Measurements from ENCODE around the gene MACROH2A2. TPM values are rescaled to one million over a fixed set of nuclear protein-coding genes. Genes with fewer than 3 reads are reported as not detected.

MACROH2A2 gene
- total and polyA plus RNA-seq, 10 of the 15 experiments (the other 5 are each of a cell fraction or from before 2014, with no cell fraction given): 0.14 to 0.24 TPM; not detected in 8

GRCh38 chr10:70096016-70096704 lies 43.5 kb downstream of the MACROH2A2 start:
- ChIA-PET SMC1A (ENCODE audit: uncharacterized antibody, unreplicated experiment) (interaction anchor here (0.6 to 3.2 kb wide), 6 partner anchors 11 to 360 kb away, joined by 3 to 14 read pairs (median 4); no protein-coding TSS in a partner anchor), POLR2A (interaction anchor here (0.5 kb wide), 1 partner anchor 715 kb away, joined by 4 read pairs; no protein-coding TSS in a partner anchor)
- no peak for DNase-seq (ENCODE audit: low read depth, low spot score)

GRCh38 chr10:70096705-70097420 lies 44.2 kb downstream of the MACROH2A2 start:
- H3K4me3 ChIP-seq: no peak overlapping the region
- FAIRE-seq (no peak), DNase-seq (ENCODE audit: low read depth, low spot score) (no peak), ATAC-seq (no peak)
- H3K36me3 ChIP-seq (ENCODE audit: control insufficient read depth in 2 of 2, insufficient read depth in 2 of 2, low read length in 1 of 2): no peaks in the 10 kb centered on the region
- H3K4me2 ChIP-seq (ENCODE audit: control insufficient read depth, insufficient read depth): no peak overlapping the region
- no peaks in the 10 kb centered on the region for H3K9me3 ChIP-seq (replicated peaks; ENCODE audit: control insufficient read depth, insufficient read depth, low read length)
- no TSS peak for BruUV-seq (replicated peaks)
- H3K27ac ChIP-seq (ENCODE audit: control insufficient read depth, insufficient read depth): no peak overlapping the region
- WGBS (ENCODE audit: insufficient coverage, insufficient replicate concordance, low lambda C conversion rate, missing lambda C conversion rate): 38% methylated on average over 5 of the region's 5 CpGs
- ChIA-PET RAD21 (ENCODE audit: unreplicated experiment) (no interaction called here), POLR2A (interaction anchor here (0.5 kb wide), 1 partner anchor 715 kb away, joined by 4 read pairs; no protein-coding TSS in a partner anchor), CTCF (interaction anchor here (1.3 to 5.8 kb wide), 5 partner anchors 10 to 138 kb away, joined by 3 to 58 read pairs (median 9); partner anchors contain the start of gene TYSND1), SMC1A (ENCODE audit: uncharacterized antibody, unreplicated experiment) (interaction anchor here (0.6 to 1.6 kb wide), 4 partner anchors 10 to 361 kb away, joined by 3 to 6 read pairs (median 4); no protein-coding TSS in a partner anchor)
- H4K20me1 ChIP-seq (ENCODE audit: control insufficient read depth, insufficient read depth): no peaks in the 10 kb centered on the region
- H3K79me2 ChIP-seq (ENCODE audit: control insufficient read depth, insufficient read depth, low read length): no peaks in the 10 kb centered on the region
- H3K9ac ChIP-seq (ENCODE audit: control insufficient read depth, insufficient read depth, low read length): no peak overlapping the region
- peaks cover 7% of the 10 kb centered on the region; the same call in 1 of the 2 replicates for H3K4me1 ChIP-seq (ENCODE audit: control insufficient read depth, insufficient read depth, low read length)
- in situ Hi-C loops (cut with MboI) (no loop called here), intact Hi-C loops (cut with micrococcal nuclease; ENCODE audit: unreplicated experiment) (no loop called here)
- no peaks in the 10 kb centered on the region; a peak in 1 of 4 replicates for H3K27me3 ChIP-seq (replicated peaks in 1 of 2; ENCODE audit: control insufficient read depth in 2 of 2, insufficient read depth in 2 of 2, low read length in 1 of 2)
- no peak overlapping the region for H2AFZ ChIP-seq (ENCODE audit: control insufficient read depth, low read depth, low read length)
- TF ChIP-seq MAX (IDR thresholded peaks at IDR 0.05; ENCODE audit: low read depth, low read length): no peak
- TF ChIP-seq KDM1A (IDR thresholded peaks at IDR 0.05; ENCODE audit: borderline replicate concordance): no peak
- TF ChIP-seq GABPA (IDR thresholded peaks at IDR 0.05; ENCODE audit: low read depth): no peak
- no peak for TF ChIP-seq CEBPB (IDR thresholded peaks at IDR 0.05; ENCODE audit: borderline replicate concordance in 1 of 2, low read depth in 2 of 2, low read length in 2 of 2)
- no peak for TF ChIP-seq WRNIP1 (IDR thresholded peaks at IDR 0.05; ENCODE audit: borderline replicate concordance, low read depth, low read length)
- TF ChIP-seq ZNF217 (IDR thresholded peaks at IDR 0.05): no peak
- TF ChIP-seq SUZ12 (IDR thresholded peaks at IDR 0.05; ENCODE audit: unreplicated experiment): no peak
- no peak for TF ChIP-seq MLLT1 (IDR thresholded peaks at IDR 0.05)
- TF ChIP-seq CREM (IDR thresholded peaks at IDR 0.05; ENCODE audit: low read depth): no peak
- TF ChIP-seq MEF2A (IDR thresholded peaks at IDR 0.05; ENCODE audit: insufficient read depth, low read depth, low read length): no peak
- TF ChIP-seq EED (IDR thresholded peaks at IDR 0.05; ENCODE audit: low read depth): no peak
- no peak for TF ChIP-seq ZNF24 (IDR thresholded peaks at IDR 0.05)

More at GRCh38 chr10:70096016-70096704, 43.5 kb downstream of the MACROH2A2 start:
- RAD21 ChIA-PET (ENCODE audit: unreplicated experiment): interaction anchor here (0.9 to 1.1 kb wide), 3 partner anchors 9 to 268 kb away, joined by 3 read pairs; no protein-coding TSS in a partner anchor
- no peak overlapping the region for H3K4me3 ChIP-seq
- no peak overlapping the region for H3K27ac ChIP-seq (ENCODE audit: control insufficient read depth, insufficient read depth)
- no peak overlapping the region for H3K4me2 ChIP-seq (ENCODE audit: control insufficient read depth, insufficient read depth)
- no peaks in the 10 kb centered on the region for H3K36me3 ChIP-seq (ENCODE audit: control insufficient read depth in 2 of 2, insufficient read depth in 2 of 2, low read length in 1 of 2)
- no peak for ATAC-seq
- CTCF ChIA-PET: interaction anchor here (0.5 to 5.8 kb wide), 9 partner anchors 8 to 138 kb away, joined by 3 to 58 read pairs (median 4); partner anchors contain the start of gene TYSND1
- no peaks in the 10 kb centered on the region; a peak in 1 of 4 replicates for H3K27me3 ChIP-seq (replicated peaks in 1 of 2; ENCODE audit: control insufficient read depth in 2 of 2, insufficient read depth in 2 of 2, low read length in 1 of 2)
- no TSS peak for BruUV-seq (replicated peaks)
- no peak overlapping the region for H2AFZ ChIP-seq (ENCODE audit: control insufficient read depth, low read depth, low read length)
- H3K9me3 ChIP-seq (replicated peaks; ENCODE audit: control insufficient read depth, insufficient read depth, low read length): no peaks in the 10 kb centered on the region
- intact Hi-C loops (cut with micrococcal nuclease; ENCODE audit: unreplicated experiment) (no loop called here), in situ Hi-C loops (cut with MboI) (no loop called here)
- TF ChIP-seq HCFC1 (IDR thresholded peaks at IDR 0.05; ENCODE audit: low read length) (no peak), EGR1 (IDR thresholded peaks at IDR 0.05; ENCODE audit: borderline replicate concordance in 1 of 2, low read depth in 2 of 2, low read length in 2 of 2) (no peak), ZNF622 (IDR thresholded peaks at IDR 0.05) (no peak), MYC (IDR thresholded peaks at IDR 0.05; ENCODE audit: insufficient read depth, insufficient read length, insufficient replicate concordance, low read length, severe bottlenecking) (no peak)
- no peaks in the 10 kb centered on the region for H3K79me2 ChIP-seq (ENCODE audit: control insufficient read depth, insufficient read depth, low read length)
- 34% methylated on average over 6 of the region's 6 CpGs for WGBS (ENCODE audit: insufficient coverage, insufficient replicate concordance, low lambda C conversion rate, missing lambda C conversion rate)
- peaks cover 7% of the 10 kb centered on the region; the same call in 1 of the 2 replicates for H3K4me1 ChIP-seq (ENCODE audit: control insufficient read depth, insufficient read depth, low read length)
- H3K9ac ChIP-seq (ENCODE audit: control insufficient read depth, insufficient read depth, low read length): no peak overlapping the region
- no peak for FAIRE-seq
- H4K20me1 ChIP-seq (ENCODE audit: control insufficient read depth, insufficient read depth): no peaks in the 10 kb centered on the region

Measured in GM12878 (cell line).